Fibroblast of the aortic adventitia (primary cell): Measurements from ENCODE around the gene MTURN. TPM values are rescaled to one million over a fixed set of nuclear protein-coding genes. Genes with fewer than 3 reads are reported as not detected.

Experiments
- DNase-seq: peaks from one replicate; pipeline ENCODE4 v3.0.0-alpha.2; 2010; ENCODE audit warnings: low read depth
- H3K4me3 ChIP-seq: 2 replicates; pipeline ENCODE4 v1.5.1; 2011; ENCODE audit warnings: low read depth, mild to moderate bottlenecking, control low read depth, low read length, moderate library complexity
- total RNA-seq: library from RNA; depleted of rRNA; stranded (reverse); fragments of >200 nt; gene quantifications from 2 replicates; pipeline ENCODE4 v1.2.3, GENCODE V29; 2012; ENCODE audit warnings: low replicate concordance
- TF ChIP-seq, protein P1 (sequence below): IDR thresholded peaks from 2 replicates; pipeline ENCODE4 v1.5.1; 2011; ENCODE audit warnings: mild to moderate bottlenecking, low read length, control low read depth, inconsistent platforms; ENCODE audit not compliant: insufficient read depth

Gene MTURN
- total RNA-seq: 29.8 and 67.8 TPM in 2 replicates

DNA sequence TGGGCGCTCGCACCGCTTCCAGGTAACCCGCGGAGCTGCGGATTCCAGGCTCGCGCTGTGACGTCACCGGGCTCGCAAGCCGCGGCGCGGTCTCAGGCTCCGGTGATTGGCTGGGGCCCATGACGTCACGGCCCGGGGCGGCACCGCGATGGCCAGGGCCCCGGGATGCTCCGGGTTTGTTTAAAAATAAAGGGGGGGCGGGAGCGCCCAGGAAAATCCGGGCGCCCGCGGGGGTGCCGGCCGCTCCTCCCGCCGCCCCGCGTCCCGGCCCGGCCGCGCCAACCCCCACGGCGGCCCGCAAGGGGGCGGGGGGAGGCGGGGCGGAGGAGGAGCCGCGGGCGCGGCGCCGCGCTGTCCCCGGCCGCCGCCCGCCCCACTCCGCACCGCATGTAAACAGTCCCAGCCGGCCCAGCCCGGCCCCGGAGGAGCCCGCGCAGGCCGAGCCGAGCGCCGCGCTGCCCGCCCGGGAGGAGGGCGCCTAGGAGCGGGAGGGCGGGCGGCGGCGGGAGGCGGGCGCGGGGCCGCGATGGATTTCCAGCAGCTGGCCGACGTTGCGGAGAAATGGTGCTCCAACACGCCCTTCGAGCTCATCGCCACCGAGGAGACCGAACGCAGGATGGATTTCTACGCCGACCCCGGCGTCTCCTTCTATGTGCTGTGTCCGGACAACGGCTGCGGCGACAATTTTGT is at the start of gene MTURN:
MTURN (plus strand) TSS at position 376 of the 690 bp plus-strand sequence; CDS start at position 527, 151 bp downstream.
- TF ChIP-seq, protein P1, sequence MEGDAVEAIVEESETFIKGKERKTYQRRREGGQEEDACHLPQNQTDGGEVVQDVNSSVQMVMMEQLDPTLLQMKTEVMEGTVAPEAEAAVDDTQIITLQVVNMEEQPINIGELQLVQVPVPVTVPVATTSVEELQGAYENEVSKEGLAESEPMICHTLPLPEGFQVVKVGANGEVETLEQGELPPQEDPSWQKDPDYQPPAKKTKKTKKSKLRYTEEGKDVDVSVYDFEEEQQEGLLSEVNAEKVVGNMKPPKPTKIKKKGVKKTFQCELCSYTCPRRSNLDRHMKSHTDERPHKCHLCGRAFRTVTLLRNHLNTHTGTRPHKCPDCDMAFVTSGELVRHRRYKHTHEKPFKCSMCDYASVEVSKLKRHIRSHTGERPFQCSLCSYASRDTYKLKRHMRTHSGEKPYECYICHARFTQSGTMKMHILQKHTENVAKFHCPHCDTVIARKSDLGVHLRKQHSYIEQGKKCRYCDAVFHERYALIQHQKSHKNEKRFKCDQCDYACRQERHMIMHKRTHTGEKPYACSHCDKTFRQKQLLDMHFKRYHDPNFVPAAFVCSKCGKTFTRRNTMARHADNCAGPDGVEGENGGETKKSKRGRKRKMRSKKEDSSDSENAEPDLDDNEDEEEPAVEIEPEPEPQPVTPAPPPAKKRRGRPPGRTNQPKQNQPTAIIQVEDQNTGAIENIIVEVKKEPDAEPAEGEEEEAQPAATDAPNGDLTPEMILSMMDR: no peak
- peak within 1 kb of the TSS; percentile 89 for H3K4me3 ChIP-seq
- peak; percentile 73 for DNase-seq

- DNase-seq: no peak
- no peak overlapping the region for H3K4me3 ChIP-seq
- TF ChIP-seq, protein P1: no peak
Observed at GRCh38 chr7:30086529-30086928, 48.3 kb upstream of the MTURN start.

GRCh38 chr7:30087371-30087770 is 47.4 kb upstream of the MTURN start:
- no peak for DNase-seq
- TF ChIP-seq, protein P1: no peak
- no peak overlapping the region for H3K4me3 ChIP-seq

- no peak for DNase-seq
- TF ChIP-seq, protein P1: no peak
- no peak overlapping the region for H3K4me3 ChIP-seq
Observed at GRCh38 chr7:30088362-30088761, 46.4 kb upstream of the MTURN start.

DNA sequence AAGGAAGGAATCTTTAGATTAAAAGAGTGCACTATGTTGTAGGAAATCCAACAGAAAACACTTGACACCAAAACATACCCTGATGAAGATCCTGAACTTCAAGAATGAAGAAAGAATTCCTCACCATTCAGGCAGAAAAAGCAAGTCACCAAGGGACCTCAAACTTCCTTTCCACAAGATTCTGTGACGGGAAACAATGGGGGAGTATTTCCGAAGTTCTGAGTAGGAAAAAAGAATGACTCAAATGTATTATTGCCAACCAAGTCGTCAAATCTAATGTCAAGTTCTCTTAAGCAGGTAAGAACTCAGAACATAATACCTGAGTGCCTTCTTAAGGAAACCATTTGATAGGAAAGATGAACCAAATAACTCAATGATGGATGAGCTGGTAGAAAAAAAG is 44.7 kb upstream of the MTURN start:
- TF ChIP-seq, protein P1: no peak
- DNase-seq: no peak
- H3K4me3 ChIP-seq: no peak overlapping the region

- TF ChIP-seq, protein P1: no peak
- no peak overlapping the region for H3K4me3 ChIP-seq
- DNase-seq: peak; percentile 93
Observed at GRCh38 chr7:30091491-30091912, 43.3 kb upstream of the MTURN start.
